Loucy (cell line): Measurements from ENCODE around the gene RNPEPL1.

Experiments used
- H2AFZ ChIP-seq: fragments of 200-600 bp; sonication (generic); 2 replicates; pipeline ENCODE4 v1.6.0; 2016; ENCODE audit warnings: antibody characterized with exemption, mild to moderate bottlenecking, low read length, moderate library complexity
- H3F3A ChIP-seq: fragments of 200-600 bp; 2 replicates; pipeline ENCODE4 v1.6.0; 2016; ENCODE audit warnings: antibody characterized with exemption, low read depth, mild to moderate bottlenecking
- H3K27me3 ChIP-seq: fragments of 200-600 bp; sonication (generic); 2 replicates; pipeline ENCODE4 v1.6.1; 2014; ENCODE audit warnings: low read length, mild to moderate bottlenecking; ENCODE audit not compliant: insufficient read depth, poor library complexity, severe bottlenecking
- H3K36me3 ChIP-seq: fragments of 200-600 bp; sonication (generic); 2 replicates; pipeline ENCODE4 v1.6.1; 2016; ENCODE audit warnings: low read length; ENCODE audit not compliant: insufficient read depth
- H3K4me1 ChIP-seq: fragments of 200-600 bp; sonication (generic); 2 replicates; pipeline ENCODE4 v1.5.1; 2014; ENCODE audit warnings: low read length, mild to moderate bottlenecking; ENCODE audit not compliant: insufficient read depth, poor library complexity, severe bottlenecking
- H3K4me2 ChIP-seq: fragments of 200-600 bp; sonication (generic); 2 replicates; pipeline ENCODE4 v1.6.0; 2014; ENCODE audit warnings: antibody characterized with exemption, low read length, low read depth, mild to moderate bottlenecking; ENCODE audit not compliant: poor library complexity, severe bottlenecking
- H3K4me3 ChIP-seq: fragments of 200-600 bp; sonication (generic); 2 replicates; pipeline ENCODE4 v1.5.1; 2014; ENCODE audit warnings: low read length, mild to moderate bottlenecking, mixed read lengths; ENCODE audit not compliant: poor library complexity, severe bottlenecking
- H3K79me2 ChIP-seq: fragments of 200-600 bp; sonication (generic); 2 replicates; pipeline ENCODE4 v1.6.1; 2014; ENCODE audit warnings: low read length; ENCODE audit not compliant: insufficient read depth
- H3K9ac ChIP-seq: fragments of 200-600 bp; sonication (generic); 2 replicates; pipeline ENCODE4 v1.6.0; 2014; ENCODE audit warnings: mild to moderate bottlenecking, low read depth, low read length, moderate library complexity; ENCODE audit not compliant: poor library complexity, severe bottlenecking
- H3K9me2 ChIP-seq: fragments of 200-600 bp; sonication (generic); replicated peaks from 2 replicates; pipeline ENCODE4 v1.6.1; 2016; ENCODE audit warnings: low read depth, low read length, mixed read lengths
- H3K9me3 ChIP-seq: fragments of 200-600 bp; sonication (generic); 2 replicates; pipeline ENCODE4 v1.6.1; 2014; ENCODE audit warnings: mild to moderate bottlenecking, antibody characterized with exemption, low read length, low read depth; ENCODE audit not compliant: insufficient read depth
- H4K20me1 ChIP-seq: fragments of 200-600 bp; sonication (generic); 2 replicates; pipeline ENCODE4 v1.6.0; 2014; ENCODE audit warnings: antibody characterized with exemption, low read length, mild to moderate bottlenecking; ENCODE audit not compliant: insufficient read depth, poor library complexity, severe bottlenecking
- EZH2phosphoT487 ChIP-seq: fragments of 200-600 bp; IDR thresholded peaks from 2 replicates; pipeline ENCODE4 v1.6.1; 2018; ENCODE audit warnings: antibody characterized with exemption, mild to moderate bottlenecking, moderate library complexity, borderline replicate concordance
- TF ChIP-seq, protein P1 (sequence below): fragments of 200-600 bp; sonication (generic); conservative IDR thresholded peaks from 2 replicates; pipeline ENCODE4 v1.5.1; 2014; ENCODE audit warnings: mild to moderate bottlenecking, antibody characterized with exemption, low read length

The RNPEPL1 gene

DNA sequence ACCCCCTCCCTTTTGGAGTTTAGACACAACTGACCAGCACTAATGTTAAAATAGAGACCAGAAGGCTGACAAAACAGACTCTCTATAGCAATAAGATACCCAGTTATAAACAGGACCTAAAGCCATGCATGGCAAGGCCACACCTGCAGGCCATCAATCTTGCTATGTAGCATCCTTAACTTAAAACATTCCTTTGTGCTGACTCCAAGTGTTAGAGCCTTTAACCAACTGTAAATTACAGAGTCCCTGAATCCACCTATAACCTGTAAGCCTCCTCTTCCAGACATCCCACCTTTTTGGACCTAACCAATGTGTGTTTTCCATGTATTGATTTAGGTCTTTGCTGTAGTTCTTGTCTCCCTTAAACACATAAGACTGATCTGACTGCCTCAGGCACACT is 28.4 kb upstream of the RNPEPL1 start:
- Histone ChIP-seq H3K9me3 (no peaks in the 10 kb centered on the region), H3K27me3 (no peaks in the 10 kb centered on the region), H3K36me3 (peaks cover 28% of the 10 kb centered on the region; the same call in 1 of the 2 replicates), H3K4me2 (no peak overlapping the region), H3K9me2 (no peaks in the 10 kb centered on the region), H2AFZ (no peak overlapping the region), H3K79me2 (no peaks in the 10 kb centered on the region), H4K20me1 (no peaks in the 10 kb centered on the region), H3F3A (no peaks in the 10 kb centered on the region), H3K4me1 (no peaks in the 10 kb centered on the region), H3K4me3 (no peak overlapping the region), H3K9ac (no peak overlapping the region)
- TF ChIP-seq, protein P1, sequence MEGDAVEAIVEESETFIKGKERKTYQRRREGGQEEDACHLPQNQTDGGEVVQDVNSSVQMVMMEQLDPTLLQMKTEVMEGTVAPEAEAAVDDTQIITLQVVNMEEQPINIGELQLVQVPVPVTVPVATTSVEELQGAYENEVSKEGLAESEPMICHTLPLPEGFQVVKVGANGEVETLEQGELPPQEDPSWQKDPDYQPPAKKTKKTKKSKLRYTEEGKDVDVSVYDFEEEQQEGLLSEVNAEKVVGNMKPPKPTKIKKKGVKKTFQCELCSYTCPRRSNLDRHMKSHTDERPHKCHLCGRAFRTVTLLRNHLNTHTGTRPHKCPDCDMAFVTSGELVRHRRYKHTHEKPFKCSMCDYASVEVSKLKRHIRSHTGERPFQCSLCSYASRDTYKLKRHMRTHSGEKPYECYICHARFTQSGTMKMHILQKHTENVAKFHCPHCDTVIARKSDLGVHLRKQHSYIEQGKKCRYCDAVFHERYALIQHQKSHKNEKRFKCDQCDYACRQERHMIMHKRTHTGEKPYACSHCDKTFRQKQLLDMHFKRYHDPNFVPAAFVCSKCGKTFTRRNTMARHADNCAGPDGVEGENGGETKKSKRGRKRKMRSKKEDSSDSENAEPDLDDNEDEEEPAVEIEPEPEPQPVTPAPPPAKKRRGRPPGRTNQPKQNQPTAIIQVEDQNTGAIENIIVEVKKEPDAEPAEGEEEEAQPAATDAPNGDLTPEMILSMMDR = no peak
- TF ChIP-seq EZH2phosphoT487 = no peak

DNA sequence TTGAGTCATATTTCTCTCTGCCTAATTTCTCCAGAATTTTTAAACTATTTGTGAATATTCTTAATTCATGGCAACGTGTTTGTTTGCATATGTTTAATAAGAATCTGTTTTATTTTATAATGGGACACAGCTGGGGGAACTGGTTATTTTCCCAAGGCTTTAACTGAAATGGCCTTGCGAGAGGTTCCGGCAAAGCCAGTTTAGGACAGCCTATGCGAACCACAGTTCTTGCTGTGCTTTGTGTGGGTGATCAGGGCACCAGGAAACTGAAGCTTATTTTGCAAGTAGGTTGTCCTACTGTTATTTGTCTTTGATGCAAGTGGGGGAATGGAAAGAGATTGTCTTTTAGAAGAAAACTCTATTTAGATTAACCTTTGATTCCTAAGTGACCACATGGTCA is 17.0 kb upstream of the RNPEPL1 start:
- peaks cover 20% of the 10 kb centered on the region for H3K36me3 ChIP-seq
- no peak overlapping the region for H2AFZ ChIP-seq
- peaks cover 18% of the 10 kb centered on the region; the same call in 1 of the 2 replicates for H3K79me2 ChIP-seq
- H3F3A ChIP-seq = no peaks in the 10 kb centered on the region
- no peaks in the 10 kb centered on the region for H3K4me1 ChIP-seq
- H3K9ac ChIP-seq = no peak overlapping the region
- H4K20me1 ChIP-seq = no peaks in the 10 kb centered on the region
- no peaks in the 10 kb centered on the region for H3K27me3 ChIP-seq
- no peaks in the 10 kb centered on the region for H3K9me2 ChIP-seq
- H3K9me3 ChIP-seq = peaks cover 7% of the 10 kb centered on the region; the same call in 1 of the 2 replicates
- H3K4me3 ChIP-seq = no peak overlapping the region
- no peak overlapping the region for H3K4me2 ChIP-seq
- TF ChIP-seq, protein P1 = no peak
- no peak for TF ChIP-seq EZH2phosphoT487

GRCh38 chr2:240551811-240552210 is 16.5 kb upstream of the RNPEPL1 start:
- Histone ChIP-seq H4K20me1 (no peaks in the 10 kb centered on the region), H3K36me3 (peaks cover 20% of the 10 kb centered on the region), H3K4me3 (no peak overlapping the region), H3K79me2 (peaks cover 21% of the 10 kb centered on the region; the same call in 1 of the 2 replicates), H3K9me2 (no peaks in the 10 kb centered on the region), H3F3A (no peaks in the 10 kb centered on the region), H3K9me3 (peaks cover 7% of the 10 kb centered on the region; the same call in 1 of the 2 replicates), H3K4me2 (no peak overlapping the region), H3K4me1 (no peaks in the 10 kb centered on the region), H2AFZ (no peak overlapping the region), H3K27me3 (no peaks in the 10 kb centered on the region), H3K9ac (no peak overlapping the region)
- TF ChIP-seq EZH2phosphoT487 = no peak
- TF ChIP-seq, protein P1 = no peak
